Activated naive CD4-positive, alpha-beta T cell treated with anti-CD3 and anti-CD28 coated beads, Interleukin-2, amount 50 U/mL, for 72 hours (primary cell): ENCODE results near the gene SQSTM1. TPM values are rescaled to one million over a fixed set of nuclear protein-coding genes. Genes with fewer than 3 reads are reported as not detected.
A peak's percentile ranks its signal among the peaks of the same experiment; 100 is the strongest.

Experiments
- ATAC-seq, 2 donors: fragments of 150-1000 bp; cut with Tn5 transposase; 2 replicates each; pipeline ENCODE4 v1.10.0; 2021; ENCODE audit warnings: mild to moderate bottlenecking in 2 of 2, moderate library complexity in 2 of 2
- DNase-seq, 2 donors: peaks; one replicate each; pipeline ENCODE4 v3.0.0; 2021 to 2022; ENCODE audit warnings: low spot score in 2 of 2
- H3K27ac Mint-ChIP-seq, 2 donors: one replicate each; pipeline ENCODE4 v1.8.0; 2022; ENCODE audit warnings: mild to moderate bottlenecking in 2 of 2, mixed read lengths in 2 of 2
- H3K36me3 Mint-ChIP-seq, 2 donors: one replicate each; pipeline ENCODE4 v1.8.0; 2022; ENCODE audit warnings: mixed read lengths in 2 of 2
- H3K9me3 Mint-ChIP-seq, 2 donors: one replicate each; pipeline ENCODE4 v1.8.0; 2022; ENCODE audit warnings: mixed read lengths in 2 of 2
- total RNA-seq, 2 donors: library from RNA; stranded (reverse); gene quantifications; one replicate each; pipeline ENCODE4 v1.2.3, GENCODE V29; 2022

Gene SQSTM1
- total RNA-seq, 2 donors from 2014 or later: 120 to 163 TPM

DNA sequence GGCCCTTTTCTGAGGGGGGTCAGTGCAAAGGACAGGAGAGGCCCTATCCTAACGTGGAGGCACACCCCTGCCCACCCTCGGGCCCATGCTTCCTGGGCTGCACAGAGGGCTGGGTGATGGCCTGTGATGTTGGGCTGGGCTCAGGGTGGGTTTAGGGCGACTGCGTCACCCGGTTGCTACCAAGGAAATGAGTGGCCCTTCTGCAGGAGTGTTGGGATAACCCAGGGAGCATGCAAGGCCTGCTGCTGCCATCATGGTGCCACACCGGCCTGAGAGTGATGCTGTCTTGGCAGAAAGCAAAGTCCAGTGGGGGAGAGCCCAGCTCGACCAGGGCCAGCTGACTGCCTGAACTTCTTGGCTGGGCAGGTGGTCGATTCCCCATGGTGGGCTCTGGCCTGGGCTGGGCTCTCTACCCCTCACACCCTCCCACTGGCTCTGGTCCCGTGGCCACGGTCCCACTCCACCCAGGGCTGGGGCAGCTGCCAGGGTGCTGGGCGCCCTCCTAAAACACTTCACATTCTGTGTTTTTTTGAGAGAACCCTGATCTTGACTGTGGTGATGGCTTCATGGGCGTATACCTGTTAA is 59.5 kb downstream of the SQSTM1 start:
- DNase-seq (no peak), ATAC-seq (no peak)
- H3K36me3 Mint-ChIP-seq: peaks cover 22 to 38% of the 10 kb centered on the region in 2 donors
- peaks cover 7 to 19% of the 10 kb centered on the region in 2 donors for H3K9me3 Mint-ChIP-seq
- H3K27ac Mint-ChIP-seq: no peak overlapping the region

DNA sequence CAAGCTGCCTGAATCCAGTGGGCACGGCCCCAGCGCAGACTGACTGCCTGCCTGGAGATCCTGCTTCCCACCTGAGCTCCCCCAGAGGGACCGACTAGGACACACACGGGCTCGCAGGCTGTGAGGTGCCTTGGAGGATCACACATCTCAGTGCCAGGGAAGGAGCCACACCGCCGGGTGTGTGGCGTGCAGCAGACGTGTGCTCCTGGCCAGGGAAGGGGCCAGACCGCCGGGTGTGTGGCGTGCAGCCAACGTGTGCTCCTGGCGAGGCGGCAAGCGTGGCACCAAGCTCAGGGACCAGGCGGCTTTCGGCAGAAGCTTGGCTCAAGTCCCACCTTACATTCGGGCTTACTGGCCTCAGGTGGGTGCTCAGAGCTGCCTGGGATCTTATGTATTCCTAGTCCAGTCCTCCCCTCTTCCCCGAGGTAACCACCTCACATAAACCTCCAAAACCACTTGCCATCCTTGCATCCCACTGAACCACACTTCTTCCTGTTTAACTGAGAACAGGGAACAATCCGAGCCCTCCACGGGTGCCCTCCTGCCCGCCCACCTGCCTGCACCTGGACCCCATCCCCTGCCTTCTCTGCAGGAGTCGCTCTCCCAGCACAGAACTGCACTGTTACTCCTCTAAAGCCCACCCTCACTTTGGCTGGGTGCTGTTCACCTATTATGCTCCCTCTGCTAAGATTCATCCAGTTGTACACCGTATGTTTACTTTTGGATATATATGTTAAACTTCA is 60.3 kb downstream of the SQSTM1 start:
- H3K36me3 Mint-ChIP-seq: peaks cover 28 to 47% of the 10 kb centered on the region in 2 donors
- peaks cover 12 to 24% of the 10 kb centered on the region in 2 donors for H3K9me3 Mint-ChIP-seq
- DNase-seq (no peak), ATAC-seq (peak in 1 of 2 donors; percentile 22)
- H3K27ac Mint-ChIP-seq: peak overlapping the region in 1 of 2 donors; percentile 84

DNA sequence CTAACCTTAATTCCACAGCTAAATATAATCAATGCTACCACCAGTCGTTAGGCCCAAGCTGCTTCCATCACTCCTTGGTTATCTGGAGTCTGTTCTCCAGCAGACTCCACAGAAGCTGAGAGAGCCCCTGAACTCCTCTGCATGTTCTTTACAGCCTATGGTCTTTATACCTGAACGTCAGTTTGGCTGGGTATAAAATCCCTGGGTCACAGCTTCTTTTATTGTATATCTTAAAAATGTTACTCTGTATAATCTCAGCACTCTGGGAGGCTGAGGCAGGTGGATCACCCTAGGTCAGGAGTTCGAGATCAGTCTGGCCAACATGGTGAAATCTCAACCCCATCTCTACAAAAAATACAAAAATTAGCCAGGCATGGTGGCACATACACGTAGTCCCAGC is 61.6 kb downstream of the SQSTM1 start:
- DNase-seq: no peak
- ATAC-seq: no peak
- peaks cover 14 to 31% of the 10 kb centered on the region in 2 donors for H3K9me3 Mint-ChIP-seq
- H3K27ac Mint-ChIP-seq: no peak overlapping the region
- peaks cover 41 to 60% of the 10 kb centered on the region in 2 donors for H3K36me3 Mint-ChIP-seq

DNA sequence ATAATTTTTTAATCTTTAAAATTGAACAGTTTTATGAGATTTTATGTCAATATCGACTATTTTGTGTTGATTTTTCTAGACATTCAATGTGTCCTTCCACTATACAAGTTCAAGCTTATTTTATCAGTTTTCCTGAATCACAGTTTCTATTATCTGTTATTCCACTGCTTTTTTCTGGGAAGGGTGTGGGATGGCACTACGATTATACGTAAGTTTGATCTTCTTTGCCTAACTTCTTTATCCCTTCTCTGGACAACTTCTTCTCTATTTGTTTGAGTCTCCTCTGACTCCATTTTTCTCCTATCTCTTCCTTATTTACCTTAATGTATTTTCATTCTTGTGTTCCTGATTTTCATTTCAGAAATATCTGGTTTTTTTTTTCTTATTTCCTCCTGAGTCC is 62.5 kb downstream of the SQSTM1 start:
- H3K36me3 Mint-ChIP-seq: peaks cover 49 to 60% of the 10 kb centered on the region in 2 donors
- no peak for ATAC-seq
- H3K27ac Mint-ChIP-seq: peak overlapping the region in 1 of 2 donors; percentile 57
- H3K9me3 Mint-ChIP-seq: peaks cover 14 to 31% of the 10 kb centered on the region in 2 donors
- DNase-seq: no peak

DNA sequence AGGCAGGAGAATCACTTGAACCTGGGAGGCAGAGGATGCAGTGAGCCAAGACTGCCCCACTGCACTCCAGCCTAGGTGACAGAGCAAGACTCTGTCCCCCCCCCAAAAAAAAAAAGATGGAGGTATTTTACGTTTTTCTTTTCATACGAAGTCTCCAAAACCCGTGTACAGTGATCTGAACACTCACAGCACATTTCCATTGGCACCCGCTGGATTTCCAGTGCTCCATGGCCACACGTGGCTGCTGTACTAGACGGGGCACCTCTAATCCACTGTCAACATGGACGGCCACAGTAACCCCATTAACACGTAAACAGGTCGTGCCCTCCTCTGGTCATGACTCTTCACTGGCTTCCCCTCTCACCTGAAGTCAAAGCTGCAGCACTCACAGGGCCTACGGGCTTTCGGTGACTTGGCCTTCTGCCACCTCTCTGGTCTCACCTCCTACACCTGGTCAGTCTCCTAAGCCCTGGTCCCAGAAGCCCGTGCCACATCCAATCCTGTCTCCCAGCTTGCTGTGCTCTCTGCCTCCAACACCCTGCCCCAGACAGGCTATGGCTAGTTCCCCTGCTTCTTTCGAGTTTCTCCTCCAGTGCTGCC is 64.9 kb downstream of the SQSTM1 start:
- DNase-seq: no peak
- no peak for ATAC-seq
- Mint-ChIP-seq H3K9me3 (peaks cover 14 to 31% of the 10 kb centered on the region in 2 donors), H3K36me3 (peaks cover 59 to 70% of the 10 kb centered on the region in 2 donors), H3K27ac (no peak overlapping the region)

DNA sequence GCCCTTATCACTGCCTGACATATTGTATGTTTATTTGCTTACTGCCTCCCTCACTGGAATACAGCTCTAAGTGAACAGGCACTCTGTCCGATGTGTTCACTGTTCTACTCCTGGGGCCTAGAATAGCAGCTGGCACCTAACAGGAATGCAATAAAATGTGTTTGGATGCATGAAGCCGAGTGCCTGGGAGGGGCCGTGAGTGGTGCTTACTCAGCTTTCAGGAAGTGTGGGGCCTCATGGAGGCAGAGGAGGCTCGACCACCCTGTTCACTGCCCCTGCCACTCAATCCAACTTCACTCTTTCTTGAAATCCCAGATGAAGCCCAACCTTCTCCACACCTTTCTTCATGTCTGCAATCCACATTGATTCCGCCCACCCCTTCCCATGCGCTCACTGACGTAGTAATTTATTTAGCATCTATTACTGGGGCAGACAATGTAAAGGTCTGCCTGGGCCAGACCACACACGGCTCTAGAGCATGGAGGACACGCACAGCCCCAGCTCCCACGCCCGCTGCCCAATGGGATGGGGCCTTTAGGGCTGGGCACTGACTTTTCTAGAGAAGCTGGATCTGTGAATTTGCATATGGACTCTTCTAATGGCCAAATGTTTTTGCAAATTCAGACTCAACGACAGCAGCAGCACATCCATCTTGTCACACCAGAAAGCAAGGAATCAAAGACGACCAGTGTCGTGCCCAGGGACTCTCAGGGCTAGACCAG is 65.6 kb downstream of the SQSTM1 start:
- DNase-seq (no peak), ATAC-seq (no peak)
- Mint-ChIP-seq H3K36me3 (peaks cover 59 to 72% of the 10 kb centered on the region in 2 donors), H3K27ac (no peak overlapping the region), H3K9me3 (peaks cover 14 to 31% of the 10 kb centered on the region in 2 donors)

DNA sequence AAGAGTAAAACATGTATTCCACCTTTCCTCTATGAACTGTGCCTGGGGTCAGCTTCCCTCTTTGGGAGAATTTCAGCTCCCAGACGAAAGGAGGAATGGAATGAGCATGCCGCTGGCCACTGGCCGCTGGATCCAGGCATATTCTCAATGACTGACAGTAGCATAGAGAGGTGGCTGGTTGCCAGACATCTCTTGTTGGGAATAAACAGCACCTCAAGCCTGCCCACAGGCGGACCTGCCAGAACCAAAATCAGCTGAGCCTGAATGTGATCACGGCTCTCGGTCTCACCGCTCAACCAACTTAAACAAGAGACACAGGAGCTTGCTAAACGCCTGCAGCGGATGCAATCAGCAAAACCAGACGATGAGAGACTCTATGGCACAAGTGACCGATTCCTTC is 66.4 kb downstream of the SQSTM1 start:
- no peak for ATAC-seq
- DNase-seq: no peak
- no peak overlapping the region for H3K27ac Mint-ChIP-seq
- H3K36me3 Mint-ChIP-seq: peaks cover 59 to 73% of the 10 kb centered on the region in 2 donors
- H3K9me3 Mint-ChIP-seq: peaks cover 14 to 30% of the 10 kb centered on the region in 2 donors

Other genes with a start within 250 kb of the SQSTM1 start
- 100 to 1,000 TPM; 925 to 947 TPM for gene HNRNPH1, start 197.2 kb upstream of the SQSTM1 start, total RNA-seq
- not detected for gene CBY3, start 139.9 kb upstream of the SQSTM1 start, total RNA-seq
- 100 to 1,000 TPM; 417 to 484 TPM for gene CANX, start 121.9 kb upstream of the SQSTM1 start, total RNA-seq
- 10 to 100 TPM; 25.3 to 29.6 TPM for gene MAML1, start 88.1 kb upstream of the SQSTM1 start, total RNA-seq
- gene LTC4S, start 26.9 kb upstream of the SQSTM1 start, total RNA-seq: 1 to 10 TPM in 1 of 2 donors, under 1 TPM in 1; 0.52 to 1.1 TPM
- 10 to 100 TPM; 23.7 to 87.6 TPM for gene MGAT4B, start 14.0 kb upstream of the SQSTM1 start, total RNA-seq
- 10 to 100 TPM; 15.0 to 25.1 TPM for gene MRNIP, start 37.9 kb downstream of the SQSTM1 start, total RNA-seq
- 100 to 1,000 TPM in 1 of 2 donors, 10 to 100 TPM in 1; 21.2 to 153 TPM for gene TBC1D9B, start 87.0 kb downstream of the SQSTM1 start, total RNA-seq